GM18505 (cell line): ENCODE measurements around the gene DOK6.

ENCODE experiments used
- ATAC-seq: cut with Tn5 transposase; IDR thresholded peaks from one replicate; pipeline ENCODE4 v1.9.1; 2021; ENCODE audit not compliant: unreplicated experiment
- POLR2A ChIP-seq: IDR thresholded peaks from 4 replicates; pipeline ENCODE4 v1.6.1; 2011; ENCODE audit warnings: borderline replicate concordance; ENCODE audit not compliant: insufficient read depth, insufficient read length; ENCODE audit errors: extremely low read depth

The DOK6 gene

DNA sequence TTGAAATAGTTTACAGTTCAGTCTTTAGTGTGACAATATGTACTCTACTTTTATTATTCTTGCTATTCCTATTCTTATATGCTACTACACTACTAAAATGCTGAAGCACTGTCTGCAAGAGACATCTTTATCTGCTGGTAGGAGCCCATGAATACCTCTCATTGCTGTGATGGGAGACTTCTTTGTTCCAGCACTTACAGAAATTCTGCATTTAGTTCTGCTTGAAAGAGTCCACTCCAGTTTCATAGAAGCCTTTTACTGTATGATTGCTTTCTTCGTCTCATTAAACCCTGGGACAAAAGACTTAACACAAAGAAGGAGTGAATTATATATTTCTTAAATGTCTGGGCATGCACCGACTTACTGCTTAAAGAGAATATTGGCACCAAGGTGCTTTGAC, 274.3 kb downstream of the DOK6 start:
- no peak for ATAC-seq

DNA sequence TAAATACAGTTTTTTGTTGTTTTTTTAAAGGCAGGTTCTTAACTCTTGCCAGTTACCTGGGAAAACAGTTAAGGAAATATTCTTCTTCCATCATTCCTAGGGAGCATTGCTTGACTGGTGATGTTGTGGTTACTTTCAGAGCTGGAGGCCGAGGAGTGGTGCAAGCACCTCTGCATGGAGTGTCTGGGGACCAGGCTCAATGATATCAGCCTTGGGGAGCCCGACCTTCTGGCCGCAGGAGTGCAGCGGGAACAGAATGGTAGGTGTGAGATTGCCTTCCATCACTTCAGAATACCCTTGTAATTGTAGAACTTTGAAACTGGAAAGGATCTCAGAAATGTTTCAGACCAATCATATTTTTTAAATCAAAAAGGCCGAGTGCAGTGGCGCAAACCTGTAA, 276.9 kb downstream of the DOK6 start:
- no peak for ATAC-seq
- TF ChIP-seq POLR2A: no peak

More for the DNA sequence above, 274.3 kb downstream of the DOK6 start:
- no peak for TF ChIP-seq POLR2A

DNA sequence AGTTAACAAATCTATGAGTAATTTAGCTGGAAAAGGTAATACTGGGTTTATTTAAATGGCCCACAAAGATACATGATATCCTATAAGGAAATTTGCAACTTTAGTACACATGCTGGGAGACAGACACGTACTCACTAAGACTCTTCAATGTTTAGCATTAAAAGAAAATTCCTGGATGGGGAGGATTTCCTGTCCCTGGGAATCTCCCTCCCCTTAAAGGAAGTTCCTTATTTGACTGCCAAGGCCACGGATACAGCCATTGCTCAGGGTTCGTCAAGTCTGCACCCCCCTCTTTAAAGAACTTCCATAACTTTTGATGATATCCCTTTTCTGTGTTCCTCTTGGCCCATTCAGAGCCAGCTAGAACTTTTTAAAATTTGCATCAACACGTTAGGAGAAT, 279.4 kb downstream of the DOK6 start:
- no peak for TF ChIP-seq POLR2A
- no peak for ATAC-seq

DNA sequence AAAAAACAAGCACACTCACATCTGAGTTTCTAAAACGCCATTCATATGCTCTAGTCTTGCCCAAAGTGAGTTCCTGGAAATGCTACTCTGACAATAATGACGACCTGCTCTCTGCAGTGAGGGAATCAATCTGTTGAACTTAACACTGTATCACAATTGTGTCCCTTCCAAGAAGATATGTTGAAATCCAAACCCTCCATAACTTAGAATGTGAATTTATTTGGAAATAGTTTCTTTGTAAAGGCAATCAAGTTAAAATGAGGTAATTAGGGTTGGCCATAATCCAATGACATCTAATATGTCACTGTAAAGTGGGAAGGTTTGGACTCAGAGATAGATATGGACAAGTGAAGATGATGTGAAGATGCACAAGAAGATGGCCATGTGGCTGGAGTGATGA, 282.5 kb downstream of the DOK6 start:
- no peak for TF ChIP-seq POLR2A
- ATAC-seq: no peak

DNA sequence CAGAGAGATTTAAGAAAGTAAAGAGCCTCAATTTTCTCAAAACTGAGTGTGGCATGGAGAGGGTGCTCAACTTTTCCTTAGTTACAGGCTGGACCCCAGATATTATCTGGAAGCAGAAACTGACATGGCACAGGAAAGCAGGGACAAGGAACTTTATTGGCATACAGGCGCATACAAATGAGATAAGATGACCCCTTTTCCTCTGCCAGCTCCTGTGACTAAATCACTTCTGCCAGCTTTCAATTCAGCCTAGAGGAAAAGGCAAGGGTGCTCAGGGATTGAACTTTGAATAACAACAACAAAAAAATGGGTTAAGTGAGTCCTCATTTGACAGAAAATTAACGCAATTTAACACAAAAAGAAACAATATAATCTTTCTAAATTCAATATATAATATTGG, 284.1 kb downstream of the DOK6 start:
- ATAC-seq: no peak
- no peak for TF ChIP-seq POLR2A

DNA sequence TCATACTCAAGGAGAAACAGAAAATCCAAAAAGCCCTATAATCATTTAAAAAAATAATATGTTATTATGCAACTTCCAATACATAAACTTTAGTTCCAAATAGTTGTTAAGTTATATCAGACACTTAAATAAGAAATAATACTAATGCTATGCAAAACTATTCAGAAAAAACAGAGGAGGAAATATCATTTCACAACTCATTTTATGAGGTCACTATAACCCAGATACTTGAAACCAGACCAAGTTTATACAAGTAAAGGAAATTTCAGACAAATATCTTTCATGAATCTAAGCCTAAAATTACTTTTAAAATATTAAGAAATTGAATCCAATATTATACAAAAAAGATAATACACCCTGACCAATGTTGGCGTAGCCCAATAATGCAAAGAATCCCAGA, 286.2 kb downstream of the DOK6 start:
- no peak for ATAC-seq

DNA sequence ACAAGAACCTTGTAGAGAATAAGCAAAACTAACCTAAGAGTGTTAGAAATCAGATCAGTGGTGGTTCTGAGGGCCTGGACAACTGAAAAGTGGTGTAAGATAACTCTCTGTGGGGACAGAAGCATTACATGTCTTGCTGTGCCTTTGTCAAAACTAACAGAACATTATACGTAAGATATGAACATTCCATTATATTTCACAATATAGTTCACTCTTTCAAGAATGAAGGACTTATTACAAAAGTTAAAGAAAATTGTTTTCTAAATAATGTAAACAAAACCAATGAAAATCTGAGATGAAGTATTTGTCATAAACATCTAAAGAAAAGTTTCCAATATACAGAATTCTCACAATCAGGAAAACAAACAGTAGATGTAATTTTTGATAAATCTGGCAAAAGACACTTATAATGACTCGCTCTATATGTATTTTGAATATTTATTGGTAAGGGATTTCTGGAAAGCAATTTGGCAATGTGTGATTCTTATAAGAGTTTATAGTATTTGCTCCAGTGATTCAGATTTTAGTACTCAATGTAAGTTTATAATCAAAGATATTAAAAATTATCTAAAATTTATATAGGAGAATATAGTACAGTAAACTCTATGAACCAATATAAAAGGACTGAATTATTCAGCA, 288.6 kb downstream of the DOK6 start:
- ATAC-seq: no peak
- TF ChIP-seq POLR2A: no peak

More for the DNA sequence above, 286.2 kb downstream of the DOK6 start:
- no peak for TF ChIP-seq POLR2A

DNA sequence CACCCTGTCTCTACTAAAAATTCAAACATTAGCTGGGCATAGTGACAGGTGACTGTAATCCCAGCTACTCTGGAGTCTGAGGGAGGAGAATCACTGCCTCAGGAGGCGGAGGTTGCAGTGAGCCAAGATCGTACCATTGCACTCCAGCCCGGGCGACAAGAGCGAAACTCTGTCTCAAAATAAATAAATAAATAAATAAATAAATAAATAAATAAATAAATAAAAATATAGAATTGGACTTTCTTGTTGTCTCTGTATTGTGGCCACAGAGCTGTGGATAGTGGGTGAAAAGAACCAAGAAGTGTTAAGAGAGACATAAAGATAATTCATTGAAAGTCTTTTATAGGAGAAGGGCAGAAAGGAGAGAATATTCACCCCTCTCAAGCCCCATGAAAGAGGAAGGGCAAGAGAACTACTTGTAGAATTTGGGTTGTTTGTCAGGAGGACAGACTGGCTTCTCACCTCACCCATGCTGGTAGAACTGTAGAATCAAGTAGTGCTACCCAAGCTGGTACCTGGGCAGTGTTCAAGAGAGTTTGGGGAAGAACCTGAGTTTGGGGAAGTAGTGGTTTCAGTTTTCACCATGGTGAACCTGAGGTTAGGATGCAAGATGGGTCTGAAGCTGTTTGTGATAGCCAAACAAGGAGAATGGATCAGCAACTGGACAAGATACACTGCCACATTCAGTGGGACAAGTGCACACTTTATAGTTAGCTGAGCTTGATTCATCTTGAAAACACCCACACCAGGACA, 290.5 kb downstream of the DOK6 start:
- no peak for TF ChIP-seq POLR2A
- ATAC-seq: peak; percentile 84

DNA sequence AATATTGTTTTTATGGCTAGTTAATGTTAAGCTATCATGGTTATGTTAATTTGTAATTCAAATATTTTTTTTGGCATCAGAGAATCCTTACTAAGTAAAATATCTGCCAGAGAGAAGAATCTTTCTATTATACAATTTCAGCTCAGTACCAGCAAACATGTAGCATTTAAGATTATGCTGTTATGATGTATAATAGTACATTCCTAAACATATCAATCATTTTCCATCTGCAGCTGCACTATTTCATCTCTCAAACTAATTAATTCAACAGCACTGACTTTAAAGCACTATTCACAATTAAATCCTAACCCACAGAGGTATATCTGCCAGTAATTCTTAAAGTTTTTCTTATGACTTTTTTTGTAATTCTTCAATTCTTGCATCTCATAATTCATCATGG, 296.4 kb downstream of the DOK6 start:
- TF ChIP-seq POLR2A: no peak

DNA sequence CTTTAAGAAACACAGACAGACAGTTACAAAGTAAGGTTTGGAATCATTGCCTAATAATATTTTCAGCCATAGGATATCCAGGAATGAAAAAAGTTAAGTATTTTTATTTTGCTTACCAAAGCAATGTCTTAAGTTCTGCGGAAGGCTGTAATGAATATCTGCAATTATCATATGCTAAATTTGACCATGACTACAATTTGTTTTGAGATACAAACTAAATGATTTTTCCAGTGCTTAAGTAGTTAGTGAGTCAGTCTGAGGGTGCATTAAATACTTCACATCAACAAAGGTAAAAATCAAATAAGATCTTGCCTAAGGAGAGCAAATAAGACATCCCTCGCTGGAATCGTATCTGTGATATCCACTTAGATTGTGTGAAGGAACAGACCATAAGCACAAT, 297.0 kb downstream of the DOK6 start:
- no peak for TF ChIP-seq POLR2A
- ATAC-seq: no peak

More for the DNA sequence above, 296.4 kb downstream of the DOK6 start:
- ATAC-seq: no peak

DNA sequence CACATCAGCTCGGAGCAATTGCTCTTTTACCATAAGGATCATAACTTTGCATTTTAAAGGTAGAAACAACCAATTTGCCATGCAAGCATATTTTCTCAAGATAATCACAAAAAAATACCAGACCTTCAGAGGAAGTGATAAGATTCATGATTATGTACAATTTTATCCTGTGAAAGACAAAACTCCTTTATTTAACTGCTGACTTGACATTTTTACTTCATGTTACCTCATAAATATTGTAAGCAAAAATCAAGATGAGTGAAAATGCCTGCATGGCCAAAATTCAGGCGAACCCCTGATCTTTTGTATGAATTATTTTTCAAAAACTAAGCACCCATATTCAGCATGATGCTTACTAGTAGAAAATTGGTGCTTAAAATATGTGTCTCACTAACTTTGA, 300.6 kb downstream of the DOK6 start:
- no peak for TF ChIP-seq POLR2A
- ATAC-seq: no peak

DNA sequence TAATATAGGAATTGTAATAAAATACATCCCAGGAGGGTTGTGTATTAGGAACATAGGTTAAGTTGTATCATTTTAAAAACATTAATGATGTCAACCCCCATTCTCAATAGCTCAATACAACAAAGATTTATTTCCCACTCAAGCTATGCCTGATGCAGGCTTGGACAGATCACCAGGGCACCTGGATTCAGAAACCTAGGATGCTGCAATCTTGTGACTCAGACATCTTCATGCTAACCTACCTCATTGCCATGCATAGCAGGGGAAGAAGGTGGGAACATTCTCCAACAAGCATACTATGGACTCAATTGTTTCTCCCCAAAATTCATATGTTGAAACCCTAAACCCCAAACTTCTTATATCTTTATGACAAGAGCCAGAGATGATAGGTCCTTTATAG, 302.8 kb downstream of the DOK6 start:
- ATAC-seq: no peak
- no peak for TF ChIP-seq POLR2A

DNA sequence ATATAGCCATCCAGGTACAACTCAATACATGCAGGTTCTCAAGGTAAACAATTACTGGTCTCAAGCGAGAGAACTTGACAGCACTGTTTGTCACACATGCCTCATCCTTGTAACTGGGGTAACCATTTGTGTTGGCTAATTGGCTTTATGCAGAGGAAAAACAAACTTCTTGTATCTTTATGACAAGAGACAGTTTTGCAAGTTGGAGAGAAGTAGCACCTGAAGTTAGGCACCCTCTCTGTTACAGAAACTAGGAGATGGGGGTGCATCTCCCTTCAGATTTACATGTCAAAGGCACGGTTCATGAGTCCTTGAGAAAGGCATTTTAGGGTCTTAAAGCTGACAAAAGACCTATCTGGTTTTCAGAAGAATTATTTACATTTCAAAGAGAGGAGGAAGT, 305.3 kb downstream of the DOK6 start:
- no peak for ATAC-seq
- TF ChIP-seq POLR2A: no peak

DNA sequence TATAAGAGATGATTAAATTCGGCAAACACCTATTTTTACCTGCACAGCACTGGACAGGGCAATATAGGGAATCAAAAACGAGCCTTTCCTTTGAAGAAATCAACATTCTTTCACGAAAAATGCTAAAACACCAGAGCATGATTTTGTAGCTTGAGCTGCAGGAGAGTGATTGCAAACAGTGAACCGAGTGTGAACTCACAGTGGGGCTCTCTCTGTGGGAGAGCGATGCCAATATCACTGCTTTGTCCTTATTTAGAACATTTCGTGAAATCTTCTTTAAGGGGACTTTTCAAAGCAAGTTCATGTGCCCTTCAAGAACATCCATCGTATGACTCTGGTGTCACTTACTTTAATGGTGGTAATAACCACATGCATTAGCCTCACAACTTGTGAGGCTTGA, 308.2 kb downstream of the DOK6 start:
- no peak for ATAC-seq
- no peak for TF ChIP-seq POLR2A

DNA sequence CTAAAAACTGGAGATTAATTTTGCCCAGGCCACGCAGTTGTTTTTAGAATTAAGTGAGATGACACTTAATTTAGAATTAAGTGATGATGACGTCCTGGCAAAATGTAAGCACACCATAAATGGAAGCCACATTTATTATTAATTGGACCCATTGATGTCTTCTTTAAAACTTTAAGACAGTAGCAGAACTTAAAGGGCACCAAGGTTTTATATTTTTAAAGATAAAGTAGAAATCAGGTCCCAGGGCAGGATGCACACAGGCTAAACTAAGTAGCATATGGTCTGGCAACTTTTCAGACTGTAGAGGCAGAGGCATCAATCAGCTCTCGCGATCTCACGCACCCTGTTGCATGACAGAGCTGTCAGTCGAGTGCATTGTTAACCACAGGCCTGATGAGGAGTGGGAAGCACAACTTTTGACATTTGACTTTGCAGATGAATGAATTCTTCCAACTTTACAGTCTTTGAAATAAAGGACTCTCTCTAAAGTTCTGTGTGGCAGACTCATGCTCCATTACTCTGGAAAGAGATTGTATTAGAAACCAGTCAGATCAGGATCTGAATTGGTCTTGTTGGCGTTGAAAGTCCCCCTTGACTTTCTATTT, 314.6 kb downstream of the DOK6 start:
- no peak for ATAC-seq

DNA sequence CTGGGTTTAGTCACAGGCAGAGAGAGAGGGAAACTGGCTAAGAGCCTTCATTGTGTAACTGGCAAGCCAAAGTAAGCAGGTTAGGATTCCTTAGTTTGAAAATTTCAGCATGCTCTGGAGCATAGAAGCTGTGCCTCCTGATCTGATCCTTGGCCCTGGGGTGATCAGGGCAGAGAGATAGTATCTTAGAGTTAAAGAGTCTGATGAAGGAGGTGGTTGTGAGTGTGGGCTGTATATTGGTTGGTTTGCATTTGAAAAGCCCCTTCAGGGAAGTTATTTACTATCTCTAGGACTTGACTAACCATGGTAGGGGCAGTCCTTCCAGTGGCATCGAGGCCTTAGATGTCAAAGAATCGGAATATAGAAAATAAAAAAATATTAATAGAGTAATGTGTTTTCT, 316.9 kb downstream of the DOK6 start:
- no peak for ATAC-seq

More for the DNA sequence above, 314.6 kb downstream of the DOK6 start:
- no peak for TF ChIP-seq POLR2A

More for the DNA sequence above, 316.9 kb downstream of the DOK6 start:
- no peak for TF ChIP-seq POLR2A
